SK-N-SH treated with all-trans-retinoic acid at 6 μM for 48 hours (cell line): Measurements from ENCODE around the gene TUB.

ENCODE experiments used
- BACH2 ChIP-seq: fragments of 250-450 bp; sonication (Bioruptor Pico); IDR thresholded peaks from 2 replicates; pipeline ENCODE4 v1.9.0; 2021; ENCODE audit warnings: mild to moderate bottlenecking, borderline replicate concordance
- CSDC2 ChIP-seq: fragments of 250-450 bp; sonication (Bioruptor Pico); IDR thresholded peaks from 2 replicates; pipeline ENCODE4 v1.5.0; 2020; ENCODE audit warnings: mild to moderate bottlenecking, moderate library complexity
- GLIS3 ChIP-seq: fragments of 250-450 bp; sonication (Bioruptor Pico); IDR thresholded peaks from 2 replicates; pipeline ENCODE4 v1.5.0; 2020; ENCODE audit warnings: mild to moderate bottlenecking, moderate library complexity
- OSR1 ChIP-seq: fragments of 250-450 bp; sonication (Bioruptor Pico); IDR thresholded peaks from 2 replicates; pipeline ENCODE4 v1.8.0; 2022; ENCODE audit warnings: moderate library complexity, mild to moderate bottlenecking, inconsistent platforms
- PPARA ChIP-seq: fragments of 250-450 bp; sonication (Bioruptor Pico); IDR thresholded peaks from 2 replicates; pipeline ENCODE4 v1.5.0; 2020; ENCODE audit warnings: mild to moderate bottlenecking, borderline replicate concordance
- RARB ChIP-seq: fragments of 250-450 bp; sonication (Bioruptor Pico); IDR thresholded peaks from 2 replicates; pipeline ENCODE4 v1.8.0; 2021; ENCODE audit warnings: mild to moderate bottlenecking, moderate library complexity
- TCF4 ChIP-seq: fragments of 250-450 bp; sonication (Bioruptor Pico); IDR thresholded peaks from 2 replicates; pipeline ENCODE4 v1.8.0; 2021; ENCODE audit warnings: mild to moderate bottlenecking, moderate library complexity, borderline replicate concordance
- TOX ChIP-seq: fragments of 250-450 bp; sonication (Bioruptor Pico); IDR thresholded peaks from 2 replicates; pipeline ENCODE4 v1.8.0; 2021; ENCODE audit warnings: mild to moderate bottlenecking, moderate library complexity, borderline replicate concordance
- ZC3H10 ChIP-seq: fragments of 250-450 bp; sonication (Bioruptor Pico); IDR thresholded peaks from 2 replicates; pipeline ENCODE4 v1.5.1; 2021; ENCODE audit warnings: mild to moderate bottlenecking, moderate library complexity
- ZFP3 ChIP-seq: fragments of 250-450 bp; sonication (Bioruptor Pico); IDR thresholded peaks from 2 replicates; pipeline ENCODE4 v1.5.0; 2020; ENCODE audit warnings: mild to moderate bottlenecking, moderate library complexity
- ZNF565 ChIP-seq: fragments of 450-650 bp; formaldehyde crosslinking; conservative IDR thresholded peaks from 2 replicates; pipeline ENCODE4 v1.5.0; 2020; ENCODE audit warnings: low read depth, mild to moderate bottlenecking, moderate library complexity
- TF ChIP-seq, protein P1 (sequence below): fragments of 250-450 bp; sonication (Bioruptor Pico); IDR thresholded peaks from 2 replicates; pipeline ENCODE4 v1.8.0; 2020; ENCODE audit warnings: mild to moderate bottlenecking, moderate library complexity, borderline replicate concordance
- TF ChIP-seq, protein P2 (sequence below): fragments of 250-450 bp; sonication (Bioruptor Pico); IDR thresholded peaks from 2 replicates; pipeline ENCODE4 v1.5.1; 2020; ENCODE audit warnings: low read depth, mild to moderate bottlenecking, moderate library complexity
- TF ChIP-seq, protein P3 (sequence below): fragments of 250-450 bp; sonication (Bioruptor Pico); IDR thresholded peaks from 2 replicates; pipeline ENCODE4 v1.5.0; 2020; ENCODE audit warnings: mild to moderate bottlenecking, moderate library complexity

GRCh38 chr11:8102296-8102915, 21.4 kb downstream of the TUB start:
- TF ChIP-seq, protein P1, sequence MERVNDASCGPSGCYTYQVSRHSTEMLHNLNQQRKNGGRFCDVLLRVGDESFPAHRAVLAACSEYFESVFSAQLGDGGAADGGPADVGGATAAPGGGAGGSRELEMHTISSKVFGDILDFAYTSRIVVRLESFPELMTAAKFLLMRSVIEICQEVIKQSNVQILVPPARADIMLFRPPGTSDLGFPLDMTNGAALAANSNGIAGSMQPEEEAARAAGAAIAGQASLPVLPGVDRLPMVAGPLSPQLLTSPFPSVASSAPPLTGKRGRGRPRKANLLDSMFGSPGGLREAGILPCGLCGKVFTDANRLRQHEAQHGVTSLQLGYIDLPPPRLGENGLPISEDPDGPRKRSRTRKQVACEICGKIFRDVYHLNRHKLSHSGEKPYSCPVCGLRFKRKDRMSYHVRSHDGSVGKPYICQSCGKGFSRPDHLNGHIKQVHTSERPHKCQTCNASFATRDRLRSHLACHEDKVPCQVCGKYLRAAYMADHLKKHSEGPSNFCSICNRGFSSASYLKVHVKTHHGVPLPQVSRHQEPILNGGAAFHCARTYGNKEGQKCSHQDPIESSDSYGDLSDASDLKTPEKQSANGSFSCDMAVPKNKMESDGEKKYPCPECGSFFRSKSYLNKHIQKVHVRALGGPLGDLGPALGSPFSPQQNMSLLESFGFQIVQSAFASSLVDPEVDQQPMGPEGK (CRISPR knock-in tag) = no peak
- TF ChIP-seq TOX (CRISPR knock-in tag) = no peak
- TF ChIP-seq, protein P2, sequence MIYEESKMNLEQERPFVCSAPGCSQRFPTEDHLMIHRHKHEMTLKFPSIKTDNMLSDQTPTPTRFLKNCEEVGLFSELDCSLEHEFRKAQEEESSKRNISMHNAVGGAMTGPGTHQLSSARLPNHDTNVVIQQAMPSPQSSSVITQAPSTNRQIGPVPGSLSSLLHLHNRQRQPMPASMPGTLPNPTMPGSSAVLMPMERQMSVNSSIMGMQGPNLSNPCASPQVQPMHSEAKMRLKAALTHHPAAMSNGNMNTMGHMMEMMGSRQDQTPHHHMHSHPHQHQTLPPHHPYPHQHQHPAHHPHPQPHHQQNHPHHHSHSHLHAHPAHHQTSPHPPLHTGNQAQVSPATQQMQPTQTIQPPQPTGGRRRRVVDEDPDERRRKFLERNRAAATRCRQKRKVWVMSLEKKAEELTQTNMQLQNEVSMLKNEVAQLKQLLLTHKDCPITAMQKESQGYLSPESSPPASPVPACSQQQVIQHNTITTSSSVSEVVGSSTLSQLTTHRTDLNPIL (CRISPR knock-in tag) = no peak
- no peak for TF ChIP-seq RARB
- TF ChIP-seq OSR1 (CRISPR knock-in tag) = no peak
- TF ChIP-seq PPARA (CRISPR knock-in tag) = no peak
- TF ChIP-seq ZFP3 = no peak
- no peak for TF ChIP-seq ZC3H10 (CRISPR knock-in tag)
- TF ChIP-seq BACH2 (CRISPR knock-in tag) = no peak
- TF ChIP-seq, protein P3, sequence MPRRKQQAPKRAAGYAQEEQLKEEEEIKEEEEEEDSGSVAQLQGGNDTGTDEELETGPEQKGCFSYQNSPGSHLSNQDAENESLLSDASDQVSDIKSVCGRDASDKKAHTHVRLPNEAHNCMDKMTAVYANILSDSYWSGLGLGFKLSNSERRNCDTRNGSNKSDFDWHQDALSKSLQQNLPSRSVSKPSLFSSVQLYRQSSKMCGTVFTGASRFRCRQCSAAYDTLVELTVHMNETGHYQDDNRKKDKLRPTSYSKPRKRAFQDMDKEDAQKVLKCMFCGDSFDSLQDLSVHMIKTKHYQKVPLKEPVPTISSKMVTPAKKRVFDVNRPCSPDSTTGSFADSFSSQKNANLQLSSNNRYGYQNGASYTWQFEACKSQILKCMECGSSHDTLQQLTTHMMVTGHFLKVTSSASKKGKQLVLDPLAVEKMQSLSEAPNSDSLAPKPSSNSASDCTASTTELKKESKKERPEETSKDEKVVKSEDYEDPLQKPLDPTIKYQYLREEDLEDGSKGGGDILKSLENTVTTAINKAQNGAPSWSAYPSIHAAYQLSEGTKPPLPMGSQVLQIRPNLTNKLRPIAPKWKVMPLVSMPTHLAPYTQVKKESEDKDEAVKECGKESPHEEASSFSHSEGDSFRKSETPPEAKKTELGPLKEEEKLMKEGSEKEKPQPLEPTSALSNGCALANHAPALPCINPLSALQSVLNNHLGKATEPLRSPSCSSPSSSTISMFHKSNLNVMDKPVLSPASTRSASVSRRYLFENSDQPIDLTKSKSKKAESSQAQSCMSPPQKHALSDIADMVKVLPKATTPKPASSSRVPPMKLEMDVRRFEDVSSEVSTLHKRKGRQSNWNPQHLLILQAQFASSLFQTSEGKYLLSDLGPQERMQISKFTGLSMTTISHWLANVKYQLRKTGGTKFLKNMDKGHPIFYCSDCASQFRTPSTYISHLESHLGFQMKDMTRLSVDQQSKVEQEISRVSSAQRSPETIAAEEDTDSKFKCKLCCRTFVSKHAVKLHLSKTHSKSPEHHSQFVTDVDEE = no peak
- no peak for TF ChIP-seq ZNF565 (CRISPR knock-in tag)
- TF ChIP-seq GLIS3 (CRISPR knock-in tag) = no peak
- no peak for TF ChIP-seq CSDC2 (CRISPR knock-in tag)
- no peak for TF ChIP-seq TCF4 (CRISPR knock-in tag)
